Lower leg skin (tissue), 3 donors: ENCODE results near the gene NR6A1.

ENCODE experiments used
- CTCF ChIP-seq, 3 donors: fragments of 450-650 bp; IDR thresholded peaks; one replicate each; pipeline ENCODE4 v1.5.1; 2016; ENCODE audit warnings: antibody characterized with exemption in 3 of 3, mild to moderate bottlenecking in 3 of 3, moderate library complexity in 2 of 3
- POLR2A ChIP-seq, 2 donors: fragments of 450-650 bp; IDR thresholded peaks; one replicate each; pipeline ENCODE4 v1.6.1; 2016 to 2017; ENCODE audit warnings: antibody characterized with exemption in 2 of 2, mild to moderate bottlenecking in 1 of 2, moderate library complexity in 1 of 2

- no peak for TF ChIP-seq POLR2A (IDR thresholded peaks at IDR 0.05)
- no peak for TF ChIP-seq CTCF (IDR thresholded peaks at IDR 0.05)
These were observed 272.5 kb downstream of the NR6A1 start for GRCh38 chr9:124498499-124499146.
